Stomach (tissue), 9 donors: ENCODE results near the gene DMC1. TPM values are rescaled to one million over a fixed set of nuclear protein-coding genes. Genes with fewer than 3 reads are reported as not detected.

Experiments used
- DNase-seq, 2 donors: peaks; one replicate each; pipeline versions ENCODE4 v3.0.0 to v3.0.0-alpha.2; 2013 to 2019
- H3K27ac ChIP-seq, 5 donors: fragments of 200-600 bp in 4 of 5; sonication (generic) in 4 of 5; one replicate each; pipeline ENCODE4 v1.5.1; 2013 to 2019; ENCODE audit warnings: mild to moderate bottlenecking in 1 of 5, moderate library complexity in 1 of 5
- H3K27me3 ChIP-seq, 3 donors: fragments of 200-600 bp; sonication (generic); one replicate each; pipeline ENCODE4 v1.5.1; 2017 to 2019; ENCODE audit warnings: mixed run types in 1 of 3
- H3K36me3 ChIP-seq, 4 donors: fragments of 200-600 bp; sonication (generic); 1 replicate in 3 of 4; 2 replicates in 1 of 4; pipeline ENCODE4 v1.5.1; 2016 to 2019
- H3K4me1 ChIP-seq, 4 donors: fragments of 200-600 bp; sonication (generic); one replicate each; pipeline ENCODE4 v1.5.1; 2016 to 2019
- H3K4me3 ChIP-seq, 4 donors: fragments of 200-600 bp; sonication (generic) in 3 of 4; one replicate each; pipeline ENCODE4 v1.5.1; 2016 to 2019; ENCODE audit warnings: mild to moderate bottlenecking in 1 of 4
- H3K9me3 ChIP-seq, 4 donors: fragments of 200-600 bp; sonication (generic); one replicate each; pipeline ENCODE4 v1.5.1; 2016 to 2019
- EP300 ChIP-seq: sonication (generic); formaldehyde crosslinking; IDR thresholded peaks from one replicate; pipeline ENCODE4 v1.6.1; 2017; ENCODE audit warnings: antibody characterized with exemption
- POLR2A ChIP-seq, 4 donors: fragments of 450-650 bp; IDR thresholded peaks; one replicate each; pipeline ENCODE4 v1.6.1; 2016; ENCODE audit warnings: antibody characterized with exemption in 4 of 4, control low read depth in 2 of 4, mild to moderate bottlenecking in 1 of 4, moderate library complexity in 1 of 4
- POLR2AphosphoS5 ChIP-seq, 3 donors: sonication (generic); formaldehyde crosslinking; IDR thresholded peaks; one replicate each; pipeline ENCODE4 v1.6.1; 2016; ENCODE audit warnings: antibody characterized with exemption in 3 of 3
- WGBS, 5 donors: extraction: QIAGEN DNeasy Blood & Tissue Kit in 3 of 5; methylation state at CpG; one replicate each; pipeline versions ENCODE4 v1.1.5 to v1.1.7; 2013 to 2018; 5-methylcytosine and 5-hydroxymethylcytosine counted together
- intact Hi-C: fragments of 100-400 bp; cut with DNase I; formaldehyde crosslinking; loops from one replicate; pipeline ENCODE4 v1.15.1; 2023; ENCODE audit warnings: low total_unique reads
- polyA plus RNA-seq, 3 donors: library from polyadenylated mRNA; stranded (reverse); fragments of 200-250 nt; gene quantifications; one replicate each; pipeline ENCODE4 v1.2.3, GENCODE V29; 2013
- total RNA-seq, 5 donors: library from RNA; depleted of rRNA; stranded (reverse); fragments of >200 nt; gene quantifications; one replicate each; pipeline versions ENCODE4 v1.1.0 to v1.2.3, GENCODE V29; 2014 to 2016
- TF ChIP-seq, protein P1 (sequence below), 7 experiments: fragments of 450-650 bp in 4 of 7; fragments of 200-600 bp in 3 of 7; sonication (generic) in 3 of 7; IDR thresholded peaks; one replicate each; pipeline ENCODE4 v1.5.1; 2016 to 2019; ENCODE audit warnings: antibody characterized with exemption in 7 of 7, control low read depth in 2 of 7, mild to moderate bottlenecking in 1 of 7
- donor health status: healthy with polysubstance abuse.
- donor health status: Bipolar disorder and iron deficiency.
- donor health status: healthy.

The DMC1 gene
- total and polyA plus RNA-seq, 8 donors: 0.37 to 10.1 (median 0.45) TPM; not detected in 4

DNA sequence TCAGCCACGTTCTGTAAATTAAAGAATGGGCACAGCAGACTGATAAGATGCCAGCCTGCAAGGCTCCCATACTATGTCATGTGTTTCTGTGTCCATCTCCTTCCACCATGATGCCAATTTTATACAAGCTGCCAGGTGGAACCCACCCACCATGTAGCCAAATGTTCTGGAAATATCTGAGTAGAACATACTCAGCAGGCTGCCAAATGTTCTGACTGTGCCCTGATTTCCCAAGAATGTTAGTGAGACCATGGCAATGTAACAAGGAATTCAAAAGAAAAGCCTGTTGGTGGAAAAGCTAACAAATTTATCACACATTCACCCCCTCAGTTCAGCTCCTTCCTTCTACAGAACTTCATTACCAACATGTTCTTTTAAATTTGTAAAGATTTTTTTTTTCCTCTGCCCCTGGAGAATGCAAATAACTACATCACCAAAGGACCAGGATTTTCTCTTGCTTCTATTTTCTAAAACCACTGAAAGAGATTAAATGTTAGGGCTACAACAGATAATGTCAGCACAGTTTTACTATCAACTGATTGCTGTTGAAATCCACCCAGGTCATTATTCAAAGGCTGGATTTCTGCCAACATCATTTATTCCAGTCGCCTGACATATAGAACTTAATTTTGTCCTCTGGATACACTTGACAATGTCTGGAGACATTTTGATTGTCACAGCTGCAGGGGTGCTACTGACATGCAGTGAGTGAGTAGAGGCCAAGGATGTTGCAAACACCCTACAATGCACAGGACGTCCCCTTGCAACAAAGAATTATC is 3.1 kb downstream of the DMC1 start:
- H3K27me3 ChIP-seq: no peaks in the 10 kb centered on the region
- TF ChIP-seq POLR2AphosphoS5 (IDR thresholded peaks at IDR 0.05) (no peak), EP300 (no peak), POLR2A (IDR thresholded peaks at IDR 0.05) (no peak)
- TF ChIP-seq, protein P1, sequence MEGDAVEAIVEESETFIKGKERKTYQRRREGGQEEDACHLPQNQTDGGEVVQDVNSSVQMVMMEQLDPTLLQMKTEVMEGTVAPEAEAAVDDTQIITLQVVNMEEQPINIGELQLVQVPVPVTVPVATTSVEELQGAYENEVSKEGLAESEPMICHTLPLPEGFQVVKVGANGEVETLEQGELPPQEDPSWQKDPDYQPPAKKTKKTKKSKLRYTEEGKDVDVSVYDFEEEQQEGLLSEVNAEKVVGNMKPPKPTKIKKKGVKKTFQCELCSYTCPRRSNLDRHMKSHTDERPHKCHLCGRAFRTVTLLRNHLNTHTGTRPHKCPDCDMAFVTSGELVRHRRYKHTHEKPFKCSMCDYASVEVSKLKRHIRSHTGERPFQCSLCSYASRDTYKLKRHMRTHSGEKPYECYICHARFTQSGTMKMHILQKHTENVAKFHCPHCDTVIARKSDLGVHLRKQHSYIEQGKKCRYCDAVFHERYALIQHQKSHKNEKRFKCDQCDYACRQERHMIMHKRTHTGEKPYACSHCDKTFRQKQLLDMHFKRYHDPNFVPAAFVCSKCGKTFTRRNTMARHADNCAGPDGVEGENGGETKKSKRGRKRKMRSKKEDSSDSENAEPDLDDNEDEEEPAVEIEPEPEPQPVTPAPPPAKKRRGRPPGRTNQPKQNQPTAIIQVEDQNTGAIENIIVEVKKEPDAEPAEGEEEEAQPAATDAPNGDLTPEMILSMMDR (IDR thresholded peaks at IDR 0.05): no peak
- H3K4me3 ChIP-seq: no peak overlapping the region
- H3K36me3 ChIP-seq: no peaks in the 10 kb centered on the region
- H3K9me3 ChIP-seq: no peaks in the 10 kb centered on the region
- H3K27ac ChIP-seq: no peak overlapping the region
- DNase-seq: no peak
- H3K4me1 ChIP-seq: peaks cover 5 to 21% (median 18%) of the 10 kb centered on the region in 4 donors
- intact Hi-C loops: no loop called here
- 34 to 54% (median 47%) methylated on average over 3 of the region's 3 CpGs for WGBS, 5 donors

DNA sequence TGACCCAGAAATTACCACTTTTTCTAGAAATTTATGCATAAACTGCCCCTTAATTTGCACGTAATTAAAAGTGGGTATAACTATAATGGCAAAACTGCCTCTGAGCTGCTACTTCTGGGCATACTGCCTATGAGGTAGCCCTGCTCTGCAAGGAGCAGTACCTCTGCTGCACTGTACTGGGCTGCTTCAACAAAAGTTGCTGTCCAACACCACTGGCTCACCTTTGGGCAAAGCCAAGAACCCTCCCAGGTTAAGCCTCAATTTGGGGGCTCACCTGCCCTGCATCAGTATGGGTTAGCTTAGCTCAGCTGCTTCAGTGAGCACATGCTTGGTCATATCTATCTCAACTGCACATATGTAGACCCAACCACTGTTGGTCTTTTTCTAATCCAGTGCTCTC is 4.5 kb downstream of the DMC1 start:
- intact Hi-C loops: no loop called here
- WGBS, 5 donors: 91 to 100% (median 98%) methylated on average over 1 of the region's 1 CpG
- TF ChIP-seq POLR2AphosphoS5 (IDR thresholded peaks at IDR 0.05) (no peak), POLR2A (IDR thresholded peaks at IDR 0.05) (no peak), EP300 (no peak)
- TF ChIP-seq, protein P1 (IDR thresholded peaks at IDR 0.05): no peak

GRCh38 chr22:38564669-38565068 is 5.3 kb downstream of the DMC1 start:
- no peak overlapping the region for H3K4me3 ChIP-seq
- intact Hi-C loops: no loop called here

More for the DNA sequence above, 4.5 kb downstream of the DMC1 start:
- Histone ChIP-seq H3K9me3 (no peaks in the 10 kb centered on the region), H3K4me3 (no peak overlapping the region), H3K4me1 (peaks cover 5 to 11% (median 9%) of the 10 kb centered on the region in 4 donors), H3K27ac (no peak overlapping the region), H3K36me3 (no peaks in the 10 kb centered on the region), H3K27me3 (no peaks in the 10 kb centered on the region)
- DNase-seq: no peak

GRCh38 chr22:38554281-38554680 is 15.7 kb downstream of the DMC1 start:
- WGBS, 5 donors: 81 to 89% (median 85%) methylated on average over 3 of the region's 3 CpGs
- Histone ChIP-seq H3K4me1 (no peaks in the 10 kb centered on the region), H3K4me3 (no peak overlapping the region), H3K9me3 (no peaks in the 10 kb centered on the region), H3K27me3 (no peaks in the 10 kb centered on the region), H3K36me3 (no peaks in the 10 kb centered on the region), H3K27ac (no peak overlapping the region)
- intact Hi-C loops: no loop called here
- no peak for DNase-seq
- TF ChIP-seq EP300 (no peak), POLR2A (IDR thresholded peaks at IDR 0.05) (no peak), POLR2AphosphoS5 (IDR thresholded peaks at IDR 0.05) (no peak)
- TF ChIP-seq, protein P1 (IDR thresholded peaks at IDR 0.05): no peak

More at GRCh38 chr22:38564669-38565068, 5.3 kb downstream of the DMC1 start:
- no peak overlapping the region for H3K27ac ChIP-seq
- WGBS, 5 donors: 82 to 97% (median 87%) methylated on average over 2 of the region's 2 CpGs
- TF ChIP-seq, protein P1 (IDR thresholded peaks at IDR 0.05): no peak
- no peak for TF ChIP-seq POLR2A (IDR thresholded peaks at IDR 0.05)
- H3K4me1 ChIP-seq: peaks cover 3 to 9% (median 4%) of the 10 kb centered on the region in 4 donors
- no peak for DNase-seq
- no peaks in the 10 kb centered on the region for H3K36me3 ChIP-seq
- no peaks in the 10 kb centered on the region for H3K27me3 ChIP-seq
- H3K9me3 ChIP-seq: no peaks in the 10 kb centered on the region
